ENCODE results near the gene YARS1.

DNA sequence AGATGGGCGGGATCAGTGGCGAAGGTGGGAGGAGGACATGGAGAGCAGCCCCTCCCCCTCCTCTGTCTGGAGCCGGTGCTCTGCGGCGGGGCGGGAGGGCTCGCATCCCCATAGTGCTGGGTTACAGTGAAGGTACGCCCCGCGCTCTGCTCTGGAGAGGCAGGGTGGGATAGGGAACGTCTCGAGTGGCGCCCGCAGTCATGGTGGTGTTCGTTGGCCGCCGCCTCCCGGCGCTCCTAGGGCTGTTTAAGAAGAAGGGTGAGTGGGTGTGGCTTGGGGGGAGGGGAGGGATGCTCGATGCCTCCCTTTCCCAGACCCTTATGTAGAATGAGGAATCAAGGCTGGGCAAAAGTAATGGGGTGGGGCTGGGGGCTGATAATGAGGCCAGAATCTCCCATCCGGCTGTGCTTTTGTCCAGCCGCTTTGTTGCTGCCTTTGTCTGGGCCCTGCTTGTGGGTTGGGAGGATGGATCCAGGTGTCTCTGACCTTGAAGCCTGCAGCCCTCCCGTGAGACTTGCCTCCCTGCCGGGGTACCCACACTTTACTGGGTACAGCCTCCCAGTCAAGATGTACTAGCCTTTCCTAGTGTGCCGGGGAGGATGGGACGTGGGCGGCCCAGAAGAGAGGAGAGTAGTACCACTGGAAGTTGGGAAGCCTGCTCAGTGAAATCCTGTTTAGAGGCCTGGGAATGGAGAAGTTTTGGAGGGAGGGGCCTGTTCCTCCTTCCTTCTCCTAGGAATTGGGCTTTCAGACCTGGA is 51.4 kb downstream of the YARS1 start:
- no peak for TF ChIP-seq EZH2 (IDR thresholded peaks at IDR 0.05; ENCODE audit: low read length)
- TF ChIP-seq, protein P1, sequence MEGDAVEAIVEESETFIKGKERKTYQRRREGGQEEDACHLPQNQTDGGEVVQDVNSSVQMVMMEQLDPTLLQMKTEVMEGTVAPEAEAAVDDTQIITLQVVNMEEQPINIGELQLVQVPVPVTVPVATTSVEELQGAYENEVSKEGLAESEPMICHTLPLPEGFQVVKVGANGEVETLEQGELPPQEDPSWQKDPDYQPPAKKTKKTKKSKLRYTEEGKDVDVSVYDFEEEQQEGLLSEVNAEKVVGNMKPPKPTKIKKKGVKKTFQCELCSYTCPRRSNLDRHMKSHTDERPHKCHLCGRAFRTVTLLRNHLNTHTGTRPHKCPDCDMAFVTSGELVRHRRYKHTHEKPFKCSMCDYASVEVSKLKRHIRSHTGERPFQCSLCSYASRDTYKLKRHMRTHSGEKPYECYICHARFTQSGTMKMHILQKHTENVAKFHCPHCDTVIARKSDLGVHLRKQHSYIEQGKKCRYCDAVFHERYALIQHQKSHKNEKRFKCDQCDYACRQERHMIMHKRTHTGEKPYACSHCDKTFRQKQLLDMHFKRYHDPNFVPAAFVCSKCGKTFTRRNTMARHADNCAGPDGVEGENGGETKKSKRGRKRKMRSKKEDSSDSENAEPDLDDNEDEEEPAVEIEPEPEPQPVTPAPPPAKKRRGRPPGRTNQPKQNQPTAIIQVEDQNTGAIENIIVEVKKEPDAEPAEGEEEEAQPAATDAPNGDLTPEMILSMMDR (optimal IDR thresholded peaks at IDR 0.05 in 1 of 3, IDR thresholded peaks at IDR 0.05 in 1 of 3, conservative IDR thresholded peaks at IDR 0.05 in 1 of 3; ENCODE audit: extremely low read depth in 1 of 3, insufficient read depth in 2 of 3, low read length in 3 of 3) = no peak
